HepG2 (cell line): ENCODE measurements around the gene LDHB. TPM values are rescaled to one million over a fixed set of nuclear protein-coding genes. Genes with fewer than 3 reads are reported as not detected.

Source experiments
- ATAC-seq: fragments of 200-7000 bp; cut with Tn5 transposase; 3 replicates; pipeline ENCODE4 v1.9.1; 2020; ENCODE audit warnings: mild to moderate bottlenecking, moderate library complexity
- BruUV-seq: library from RNA; stranded (reverse); fragments of 400-500 nt; replicated peaks from 2 replicates; lab custom pipeline; 2021; lab: Mats Ljungman, UMichigan
- CTCF ChIA-PET: fragments of 300-600 bp; formaldehyde crosslinking; extraction: SDS; loops from one replicate; lab custom pipeline; 2021; ENCODE audit warnings: low total read pairs, inconsistent platforms, low intra/inter-chr PET ratio; lab: Yijun Ruan, JAX
- POLR2A ChIA-PET: fragments of 350-600 bp; sonication (Branson Sonifier 250); formaldehyde crosslinking; loops from one replicate; lab custom pipeline; 2020; ENCODE audit warnings: antibody characterized with exemption, inconsistent platforms; lab: Yijun Ruan, JAX
- DNase-seq: peaks from one replicate; pipeline ENCODE4 v3.0.0-alpha.2; 2015; ENCODE audit warnings: low spot score
- FAIRE-seq: peaks from 3 replicates; lab custom pipeline; 2011; peaks lifted over from hg19 to GRCh38; lab: Jason Lieb, UNC
- H2AFZ ChIP-seq: one replicate; pipeline ENCODE4 v1.6.1; 2011; ENCODE audit warnings: low read length, inconsistent platforms
- H3K27ac ChIP-seq: fragments of 300-600 bp; 3 replicates; pipeline ENCODE4 v1.8.0; 2011; ENCODE audit warnings: mixed run types, mild to moderate bottlenecking, mixed read lengths, low read length, inconsistent platforms; ENCODE audit not compliant: insufficient read depth; ENCODE audit errors: extremely low read length
- H3K27me3 ChIP-seq, 2 experiments: fragments of 200-600 bp in 1 of 2; 2 replicates in 1 of 2; 3 replicates in 1 of 2; pipeline versions ENCODE4 v1.6.0 to v1.8.0; 2011; ENCODE audit warnings: low read length in 2 of 2, mild to moderate bottlenecking in 2 of 2, moderate library complexity in 2 of 2, inconsistent platforms in 1 of 2; ENCODE audit not compliant: insufficient read depth in 2 of 2, control insufficient read depth in 1 of 2
- H3K36me3 ChIP-seq, 2 experiments: fragments of 200-600 bp in 1 of 2; replicated peaks in 1 of 2; 2 replicates in 1 of 2; 3 replicates in 1 of 2; pipeline versions ENCODE4 v1.5.1 to v1.8.0; 2011; ENCODE audit warnings: low read length in 2 of 2, inconsistent platforms in 1 of 2; ENCODE audit not compliant: insufficient read depth in 2 of 2, control insufficient read depth in 1 of 2
- H3K4me1 ChIP-seq: 2 replicates; pipeline ENCODE4 v1.5.1; 2012; ENCODE audit warnings: low read length, inconsistent platforms; ENCODE audit not compliant: insufficient read depth
- H3K4me2 ChIP-seq: 2 replicates; pipeline ENCODE4 v1.6.0; 2011; ENCODE audit warnings: low read depth, low read length, inconsistent platforms
- H3K4me3 ChIP-seq, 3 experiments: fragments of 200-600 bp in 1 of 3; sonication (generic), shearing (Covaris generic) in 1 of 3; replicated peaks in 1 of 3; 2 replicates each; pipeline ENCODE4 v1.5.1; 2011 to 2016; ENCODE audit warnings: low read length in 3 of 3, inconsistent platforms in 2 of 3, low read depth in 2 of 3, mild to moderate bottlenecking in 2 of 3, control low read depth in 1 of 3, mixed read lengths in 1 of 3; ENCODE audit not compliant: insufficient read depth in 1 of 3
- H3K79me2 ChIP-seq: one replicate; pipeline ENCODE4 v1.6.1; 2011; ENCODE audit warnings: low read length, inconsistent platforms; ENCODE audit not compliant: insufficient read depth
- H3K9ac ChIP-seq: 2 replicates; pipeline ENCODE4 v1.6.0; 2011; ENCODE audit warnings: mild to moderate bottlenecking, low read depth, low read length, inconsistent platforms; ENCODE audit not compliant: insufficient read depth
- H3K9me3 ChIP-seq: 2 replicates; pipeline ENCODE4 v1.5.1; 2012; ENCODE audit warnings: mild to moderate bottlenecking, low read length
- H4K20me1 ChIP-seq: 2 replicates; pipeline ENCODE4 v1.6.0; 2011; ENCODE audit warnings: inconsistent platforms, mild to moderate bottlenecking, low read length, moderate library complexity; ENCODE audit not compliant: insufficient read depth
- FOXC1 ChIP-seq: sonication (generic); formaldehyde crosslinking; IDR thresholded peaks from 2 replicates; pipeline ENCODE4 v1.8.0; 2022; ENCODE audit warnings: mild to moderate bottlenecking, missing genetic modification reagents, borderline replicate concordance
- SMAD3 ChIP-seq: sonication (generic); formaldehyde crosslinking; IDR thresholded peaks from 2 replicates; pipeline ENCODE4 v1.4.0; 2020; ENCODE audit warnings: missing genetic modification reagents
- TOE1 ChIP-seq: sonication (generic); formaldehyde crosslinking; IDR thresholded peaks from 2 replicates; pipeline ENCODE4 v1.4.0; 2020; ENCODE audit warnings: mild to moderate bottlenecking, missing genetic modification reagents
- ZNF460 ChIP-seq: sonication (generic); formaldehyde crosslinking; IDR thresholded peaks from 2 replicates; pipeline ENCODE4 v1.5.1; 2020; ENCODE audit warnings: missing genetic modification reagents, mild to moderate bottlenecking, borderline replicate concordance
- ZNF660 ChIP-seq: sonication (generic); formaldehyde crosslinking; IDR thresholded peaks from 2 replicates; pipeline ENCODE4 v1.5.1; 2020; ENCODE audit warnings: mild to moderate bottlenecking, low read depth, missing genetic modification reagents, borderline replicate concordance
- ZNF773 ChIP-seq: sonication (generic); formaldehyde crosslinking; IDR thresholded peaks from 2 replicates; pipeline ENCODE4 v1.4.0; 2020; ENCODE audit warnings: missing genetic modification reagents, borderline replicate concordance
- WGBS: methylation state at CpG from one replicate; pipeline ENCODE4 v1.1.6; 2017; ENCODE audit warnings: low lambda C conversion rate; 5-methylcytosine and 5-hydroxymethylcytosine counted together
- in situ Hi-C: cut with HindIII; loops from 2 replicates; pipeline ENCODE4 v1.10.0; 2017; ENCODE audit warnings: low pct_unique_long_range_greater_than_20kb; ENCODE audit not compliant: extremely low pct_ligation_motif_present
- intact Hi-C: fragments of 100-400 bp; cut with micrococcal nuclease; formaldehyde crosslinking; loops from one replicate; pipeline ENCODE4 v1.10.0; 2022; ENCODE audit not compliant: unreplicated experiment
- polyA plus RNA-seq, 8 experiments: library from polyadenylated mRNA; depleted of rRNA in 3 of 8; stranded (reverse) in 7 of 8; unstranded in 1 of 8; fragments of >200 nt; fragmentation: Illumina TruSeq in 4 of 8; extraction: Trizol in 4 of 8; gene quantifications; 2 replicates each; pipeline versions ENCODE4 v1.2.1 to v1.2.3, GENCODE V29; 2011 to 2016; ENCODE audit warnings: low read depth in 4 of 8, missing spikeins in 1 of 8, mixed read lengths in 1 of 8; ENCODE audit not compliant: insufficient read depth in 1 of 8
- total RNA-seq, 5 experiments: library from RNA; depleted of rRNA; stranded (reverse); fragments of >200 nt; fragmentation: Illumina TruSeq; extraction: Trizol; gene quantifications; 2 replicates each; pipeline ENCODE4 v1.2.3, GENCODE V29; 2016; ENCODE audit warnings: low read depth in 1 of 5
- TF ChIP-seq, protein P1 (sequence below): sonication (generic); formaldehyde crosslinking; IDR thresholded peaks from 2 replicates; pipeline ENCODE4 v1.4.0; 2020; ENCODE audit warnings: missing genetic modification reagents, borderline replicate concordance
- TF ChIP-seq, protein P2 (sequence below): sonication (generic); formaldehyde crosslinking; IDR thresholded peaks from 2 replicates; pipeline ENCODE4; 2020; ENCODE audit warnings: missing genetic modification reagents, mild to moderate bottlenecking, borderline replicate concordance

LDHB gene
- total and polyA plus RNA-seq, 2 of the 13 experiments (the other 11 are each of a cell fraction or from before 2014, with no cell fraction given) = 0.08 TPM; not detected in 1

DNA sequence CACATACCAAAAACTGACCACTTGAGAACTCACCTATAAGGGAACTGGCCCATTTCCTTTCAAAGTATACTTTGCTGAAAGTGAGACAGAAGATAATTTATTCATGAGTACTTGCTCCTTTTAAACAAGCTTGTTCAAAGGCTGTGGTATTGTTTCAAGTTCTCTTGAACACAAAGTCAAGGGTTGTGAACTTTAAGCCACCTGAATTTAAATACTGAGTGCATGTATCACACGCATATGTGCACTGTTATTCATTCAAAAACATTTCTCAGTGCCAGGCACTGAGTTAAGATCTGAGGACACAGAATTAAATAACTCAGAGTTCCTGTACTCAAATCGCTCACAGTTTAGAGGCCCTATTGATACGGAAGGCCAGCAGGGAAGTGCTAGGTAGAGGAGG, 19.1 kb upstream of the LDHB start:
- POLR2A ChIA-PET = no interaction called here
- no peak overlapping the region for H2AFZ ChIP-seq
- no peaks in the 10 kb centered on the region for H4K20me1 ChIP-seq
- H3K9ac ChIP-seq = no peak overlapping the region
- H3K79me2 ChIP-seq = no peaks in the 10 kb centered on the region
- intact Hi-C loops = no loop called here
- no peak overlapping the region for H3K27ac ChIP-seq
- 21% methylated on average over 3 of the region's 3 CpGs for WGBS
- no TSS peak for BruUV-seq
- no peak for DNase-seq
- H3K4me1 ChIP-seq = no peaks in the 10 kb centered on the region
- TF ChIP-seq FOXC1 (no peak), TOE1 (CRISPR knock-in tag) (no peak), ZNF773 (no peak)
- TF ChIP-seq, all 625 proteins: peak for 0
- no peak overlapping the region for H3K4me3 ChIP-seq
- no peak for ATAC-seq
- no peak overlapping the region for H3K4me2 ChIP-seq
- CTCF ChIA-PET = no interaction called here
- H3K9me3 ChIP-seq = no peaks in the 10 kb centered on the region
- in situ Hi-C loops = loop anchor here (25.0 kb wide), 1 partner anchor 364 kb away; no protein-coding TSS in a partner anchor
- H3K27me3 ChIP-seq = no peaks in the 10 kb centered on the region; a peak in 1 of 5 replicates
- no peak for FAIRE-seq
- no peaks in the 10 kb centered on the region for H3K36me3 ChIP-seq

DNA sequence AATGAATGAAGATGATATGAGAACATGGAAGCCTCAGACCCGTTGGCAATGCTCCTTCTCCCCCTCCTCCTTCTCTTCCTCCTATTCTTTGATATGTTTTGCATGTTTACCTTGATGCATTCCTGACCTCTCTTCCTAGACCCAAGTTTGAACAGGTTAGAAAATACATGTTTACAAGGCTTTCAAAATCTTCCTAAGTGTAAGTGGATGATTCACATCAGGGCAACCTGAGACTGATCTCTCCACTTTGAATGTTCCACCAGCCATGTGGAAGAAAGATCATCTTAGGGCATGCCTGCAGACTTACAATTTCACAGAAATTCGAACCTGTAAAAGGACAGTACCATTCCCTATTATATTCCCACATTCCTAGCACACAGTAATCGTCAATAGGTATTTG, 18.0 kb upstream of the LDHB start:
- H3K36me3 ChIP-seq = no peaks in the 10 kb centered on the region
- H3K4me2 ChIP-seq = no peak overlapping the region
- H3K9me3 ChIP-seq = no peaks in the 10 kb centered on the region
- BruUV-seq = no TSS peak
- WGBS = 0% methylated on average over 3 of the region's 3 CpGs
- intact Hi-C loops (no loop called here), in situ Hi-C loops (loop anchor here (25.0 kb wide), 1 partner anchor 363 kb away; no protein-coding TSS in a partner anchor)
- no peak overlapping the region for H3K9ac ChIP-seq
- no peak overlapping the region for H3K27ac ChIP-seq
- H3K79me2 ChIP-seq = no peaks in the 10 kb centered on the region
- no peak overlapping the region for H3K4me3 ChIP-seq
- ATAC-seq = no peak
- CTCF ChIA-PET = no interaction called here
- no peak for DNase-seq
- H3K4me1 ChIP-seq = no peaks in the 10 kb centered on the region
- no peak overlapping the region for H2AFZ ChIP-seq
- FAIRE-seq = no peak
- H4K20me1 ChIP-seq = no peaks in the 10 kb centered on the region
- no peaks in the 10 kb centered on the region; a peak in 1 of 5 replicates for H3K27me3 ChIP-seq
- POLR2A ChIA-PET = no interaction called here
- TF ChIP-seq SMAD3 (CRISPR knock-in tag) (no peak), ZNF660 (CRISPR knock-in tag) (no peak), ZNF460 (CRISPR knock-in tag) (no peak)
- TF ChIP-seq, protein P1, sequence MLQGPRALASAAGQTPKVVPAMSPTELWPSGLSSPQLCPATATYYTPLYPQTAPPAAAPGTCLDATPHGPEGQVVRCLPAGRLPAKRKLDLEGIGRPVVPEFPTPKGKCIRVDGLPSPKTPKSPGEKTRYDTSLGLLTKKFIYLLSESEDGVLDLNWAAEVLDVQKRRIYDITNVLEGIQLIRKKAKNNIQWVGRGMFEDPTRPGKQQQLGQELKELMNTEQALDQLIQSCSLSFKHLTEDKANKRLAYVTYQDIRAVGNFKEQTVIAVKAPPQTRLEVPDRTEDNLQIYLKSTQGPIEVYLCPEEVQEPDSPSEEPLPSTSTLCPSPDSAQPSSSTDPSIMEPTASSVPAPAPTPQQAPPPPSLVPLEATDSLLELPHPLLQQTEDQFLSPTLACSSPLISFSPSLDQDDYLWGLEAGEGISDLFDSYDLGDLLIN (CRISPR knock-in tag) = no peak
- TF ChIP-seq, protein P2, sequence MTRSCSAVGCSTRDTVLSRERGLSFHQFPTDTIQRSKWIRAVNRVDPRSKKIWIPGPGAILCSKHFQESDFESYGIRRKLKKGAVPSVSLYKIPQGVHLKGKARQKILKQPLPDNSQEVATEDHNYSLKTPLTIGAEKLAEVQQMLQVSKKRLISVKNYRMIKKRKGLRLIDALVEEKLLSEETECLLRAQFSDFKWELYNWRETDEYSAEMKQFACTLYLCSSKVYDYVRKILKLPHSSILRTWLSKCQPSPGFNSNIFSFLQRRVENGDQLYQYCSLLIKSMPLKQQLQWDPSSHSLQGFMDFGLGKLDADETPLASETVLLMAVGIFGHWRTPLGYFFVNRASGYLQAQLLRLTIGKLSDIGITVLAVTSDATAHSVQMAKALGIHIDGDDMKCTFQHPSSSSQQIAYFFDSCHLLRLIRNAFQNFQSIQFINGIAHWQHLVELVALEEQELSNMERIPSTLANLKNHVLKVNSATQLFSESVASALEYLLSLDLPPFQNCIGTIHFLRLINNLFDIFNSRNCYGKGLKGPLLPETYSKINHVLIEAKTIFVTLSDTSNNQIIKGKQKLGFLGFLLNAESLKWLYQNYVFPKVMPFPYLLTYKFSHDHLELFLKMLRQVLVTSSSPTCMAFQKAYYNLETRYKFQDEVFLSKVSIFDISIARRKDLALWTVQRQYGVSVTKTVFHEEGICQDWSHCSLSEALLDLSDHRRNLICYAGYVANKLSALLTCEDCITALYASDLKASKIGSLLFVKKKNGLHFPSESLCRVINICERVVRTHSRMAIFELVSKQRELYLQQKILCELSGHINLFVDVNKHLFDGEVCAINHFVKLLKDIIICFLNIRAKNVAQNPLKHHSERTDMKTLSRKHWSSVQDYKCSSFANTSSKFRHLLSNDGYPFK (CRISPR knock-in tag) = no peak
